Keratinocyte (primary cell): ENCODE measurements around the gene EIF4E2.

Experiments used
- CTCF ChIP-seq, 3 experiments: IDR thresholded peaks in 1 of 3; conservative IDR thresholded peaks in 1 of 3; optimal IDR thresholded peaks in 1 of 3; 2 replicates in 2 of 3; 3 replicates in 1 of 3; pipeline versions ENCODE3 to v1.5.1; 2011; ENCODE audit warnings: low read length in 3 of 3, mild to moderate bottlenecking in 3 of 3, moderate library complexity in 2 of 3, control low read depth in 1 of 3, inconsistent platforms in 1 of 3; ENCODE audit not compliant: insufficient read depth in 2 of 3; ENCODE audit errors: extremely low read depth in 1 of 3
- EZH2 ChIP-seq: IDR thresholded peaks from one replicate; pipeline ENCODE4 v1.6.1; 2012; ENCODE audit warnings: inconsistent platforms, mild to moderate bottlenecking, low read length, moderate library complexity

DNA sequence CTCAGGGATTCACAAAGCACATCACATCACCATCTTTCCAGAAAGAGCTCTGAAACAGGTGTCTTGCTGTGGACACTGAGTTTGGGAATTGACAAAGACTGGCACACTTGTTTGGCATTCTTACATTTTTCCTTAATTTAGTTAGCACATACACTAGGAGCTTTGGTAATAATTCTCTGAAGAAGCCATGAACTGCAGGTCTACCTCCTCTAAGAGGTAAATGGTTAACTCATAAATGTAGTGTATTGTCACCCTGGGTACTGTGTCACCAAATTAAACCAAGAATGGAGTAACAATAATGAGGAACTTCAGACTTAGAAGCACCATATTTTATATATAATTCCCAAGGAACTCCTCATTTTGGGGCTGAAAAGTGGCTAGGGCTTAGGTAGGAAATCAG lies 22.6 kb downstream of the EIF4E2 start:
- TF ChIP-seq CTCF (optimal IDR thresholded peaks at IDR 0.05 in 1 of 3, IDR thresholded peaks at IDR 0.05 in 1 of 3, conservative IDR thresholded peaks at IDR 0.05 in 1 of 3; ENCODE audit: extremely low read depth in 1 of 3, insufficient read depth in 2 of 3, low read length in 3 of 3), result no peak
- TF ChIP-seq EZH2, result no peak
